ENCODE results near the gene ZP3. TPM values are rescaled to one million over a fixed set of nuclear protein-coding genes. Genes with fewer than 3 reads are reported as not detected.
A peak's percentile ranks its signal among the peaks of the same experiment; 100 is the strongest.

ZP3 gene
- polyA plus RNA-seq, 3 donors: 4.3 to 12.1 (median 10.4) TPM

- no peaks in the 10 kb centered on the region for H3K27me3 ChIP-seq (ENCODE audit: control insufficient read depth in 2 of 2, insufficient read depth in 2 of 2, low read length in 2 of 2)
- H3K79me2 ChIP-seq (ENCODE audit: insufficient read depth, low read length): no peaks in the 10 kb centered on the region
- H4K20me1 ChIP-seq (ENCODE audit: insufficient read depth, low read length): no peaks in the 10 kb centered on the region
- WGBS (ENCODE audit: insufficient coverage): no CpG with 5 or more reads among the region's 6 CpGs
- H3K9me3 ChIP-seq (replicated peaks in 1 of 2; ENCODE audit: control insufficient read depth in 1 of 2, insufficient read depth in 1 of 2, low read length in 2 of 2): no peaks in the 10 kb centered on the region
- no peak for DNase-seq
- no peak within 1 kb of the TSS for H3K4me3 ChIP-seq (replicated peaks in 1 of 3; ENCODE audit: low read depth in 2 of 3, low read length in 3 of 3)
- Mint-ChIP-seq H3K4me3 (no peak within 1 kb of the TSS), H3K9me3 (no peaks in the 10 kb centered on the region), H3K27me3 (ENCODE audit: low read depth in 3 of 3) (peaks cover 0 to 4% (median 0%) of the 10 kb centered on the region in 3 donors), H3K4me1 (peaks cover 32% of the 10 kb centered on the region), H3K27ac (peak within 1 kb of the TSS in 1 of 7 donors; percentile 2), H3K36me3 (peaks cover 6 to 7% of the 10 kb centered on the region in 2 donors)
- intact Hi-C loops (cut with micrococcal nuclease): no loop called here
- H3K4me1 ChIP-seq (ENCODE audit: control insufficient read depth in 1 of 2, insufficient read depth in 2 of 2, low read length in 2 of 2): peaks cover 13 to 26% of the 10 kb centered on the region in 2 donors
- no peak within 1 kb of the TSS for H3K27ac ChIP-seq (ENCODE audit: low read depth in 1 of 2, low read length in 2 of 2)
- TF ChIP-seq, protein P1, sequence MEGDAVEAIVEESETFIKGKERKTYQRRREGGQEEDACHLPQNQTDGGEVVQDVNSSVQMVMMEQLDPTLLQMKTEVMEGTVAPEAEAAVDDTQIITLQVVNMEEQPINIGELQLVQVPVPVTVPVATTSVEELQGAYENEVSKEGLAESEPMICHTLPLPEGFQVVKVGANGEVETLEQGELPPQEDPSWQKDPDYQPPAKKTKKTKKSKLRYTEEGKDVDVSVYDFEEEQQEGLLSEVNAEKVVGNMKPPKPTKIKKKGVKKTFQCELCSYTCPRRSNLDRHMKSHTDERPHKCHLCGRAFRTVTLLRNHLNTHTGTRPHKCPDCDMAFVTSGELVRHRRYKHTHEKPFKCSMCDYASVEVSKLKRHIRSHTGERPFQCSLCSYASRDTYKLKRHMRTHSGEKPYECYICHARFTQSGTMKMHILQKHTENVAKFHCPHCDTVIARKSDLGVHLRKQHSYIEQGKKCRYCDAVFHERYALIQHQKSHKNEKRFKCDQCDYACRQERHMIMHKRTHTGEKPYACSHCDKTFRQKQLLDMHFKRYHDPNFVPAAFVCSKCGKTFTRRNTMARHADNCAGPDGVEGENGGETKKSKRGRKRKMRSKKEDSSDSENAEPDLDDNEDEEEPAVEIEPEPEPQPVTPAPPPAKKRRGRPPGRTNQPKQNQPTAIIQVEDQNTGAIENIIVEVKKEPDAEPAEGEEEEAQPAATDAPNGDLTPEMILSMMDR (IDR thresholded peaks at IDR 0.05): no peak
- no peak within 1 kb of the TSS for H2AFZ ChIP-seq (ENCODE audit: insufficient read depth, low read depth, low read length, poor library complexity, severe bottlenecking)
- no peaks in the 10 kb centered on the region for H3K36me3 ChIP-seq (replicated peaks in 1 of 2; ENCODE audit: control insufficient read depth in 1 of 2, insufficient read depth in 2 of 2, low read length in 2 of 2)
- no peak within 1 kb of the TSS for H3K9ac ChIP-seq (ENCODE audit: insufficient read depth, low read length, poor library complexity, severe bottlenecking)
- H3K4me2 ChIP-seq (replicated peaks; ENCODE audit: extremely low read depth, low read length, poor library complexity, severe bottlenecking): no peak within 1 kb of the TSS
Observed at GRCh38 chr7:76409537-76409936, 15.2 kb upstream of the ZP3 start, which contains the start of gene SSC4D. SSC4D (minus strand) TSS chr7:76409697; CDS start chr7:76404439, 5,258 bp downstream.

- H3K27me3 Mint-ChIP-seq (ENCODE audit: low read depth in 3 of 3): peaks cover 0 to 4% (median 0%) of the 10 kb centered on the region in 3 donors
Observed at GRCh38 chr7:76411626-76412025, 13.1 kb upstream of the ZP3 start.

More at GRCh38 chr7:76411626-76412025, 13.1 kb upstream of the ZP3 start:
- no CpG with 5 or more reads among the region's 1 CpG for WGBS (ENCODE audit: insufficient coverage)
- no peak overlapping the region for H3K27ac ChIP-seq (ENCODE audit: low read depth in 1 of 2, low read length in 2 of 2)
- H3K4me3 ChIP-seq (replicated peaks in 1 of 3; ENCODE audit: low read depth in 2 of 3, low read length in 3 of 3): no peak overlapping the region
- H3K27me3 ChIP-seq (ENCODE audit: control insufficient read depth in 2 of 2, insufficient read depth in 2 of 2, low read length in 2 of 2): no peaks in the 10 kb centered on the region
- intact Hi-C loops (cut with micrococcal nuclease): no loop called here
- no peaks in the 10 kb centered on the region for H3K36me3 ChIP-seq (replicated peaks in 1 of 2; ENCODE audit: control insufficient read depth in 1 of 2, insufficient read depth in 2 of 2, low read length in 2 of 2)
- H4K20me1 ChIP-seq (ENCODE audit: insufficient read depth, low read length): no peaks in the 10 kb centered on the region
- H3K4me1 Mint-ChIP-seq: peaks cover 26% of the 10 kb centered on the region
- TF ChIP-seq, protein P1 (IDR thresholded peaks at IDR 0.05): no peak
- H3K4me3 Mint-ChIP-seq: no peak overlapping the region
- H3K9me3 Mint-ChIP-seq: no peaks in the 10 kb centered on the region
- peaks cover 9 to 23% of the 10 kb centered on the region in 2 donors for H3K4me1 ChIP-seq (ENCODE audit: control insufficient read depth in 1 of 2, insufficient read depth in 2 of 2, low read length in 2 of 2)
- H3K27ac Mint-ChIP-seq: peak overlapping the region in 1 of 7 donors; percentile 23
- H2AFZ ChIP-seq (ENCODE audit: insufficient read depth, low read depth, low read length, poor library complexity, severe bottlenecking): no peak overlapping the region
- H3K79me2 ChIP-seq (ENCODE audit: insufficient read depth, low read length): no peaks in the 10 kb centered on the region
- peak in 1 of 3 donors; percentile 30 for DNase-seq
- no peak overlapping the region for H3K4me2 ChIP-seq (replicated peaks; ENCODE audit: extremely low read depth, low read length, poor library complexity, severe bottlenecking)
- no peaks in the 10 kb centered on the region for H3K9me3 ChIP-seq (replicated peaks in 1 of 2; ENCODE audit: control insufficient read depth in 1 of 2, insufficient read depth in 1 of 2, low read length in 2 of 2)
- peaks cover 6 to 7% of the 10 kb centered on the region in 2 donors for H3K36me3 Mint-ChIP-seq
- no peak overlapping the region for H3K9ac ChIP-seq (ENCODE audit: insufficient read depth, low read length, poor library complexity, severe bottlenecking)
